Sciatic nerve (tissue), 2 donors: ENCODE results near the gene OSBPL7. TPM values are rescaled to one million over a fixed set of nuclear protein-coding genes. Genes with fewer than 3 reads are reported as not detected.

Experiments used
- ATAC-seq: fragments of 200-7000 bp; cut with Tn5 transposase; one replicate; pipeline ENCODE4 v1.9.1; 2020; ENCODE audit warnings: mild to moderate bottlenecking, moderate library complexity
- DNase-seq: peaks from one replicate; pipeline ENCODE4 v3.0.0-alpha.2; 2020; ENCODE audit warnings: low spot score
- intact Hi-C: fragments of 100-400 bp; cut with DNase I; formaldehyde crosslinking; loops from one replicate; pipeline ENCODE4 v1.14.2; 2022
- total RNA-seq: library from RNA; stranded (reverse); fragmentation: NEBNext Ultra II Directional; extraction: Animal tissue kit (Norgen Biotek cat#: 25700); gene quantifications from one replicate; pipeline ENCODE4 v1.2.1, GENCODE V29; 2021
- donor health status: DM: no; HTN: no; CAD: no.
- donor health status: DM: no; HTN: no; CAD: no.

OSBPL7 gene, protein sequence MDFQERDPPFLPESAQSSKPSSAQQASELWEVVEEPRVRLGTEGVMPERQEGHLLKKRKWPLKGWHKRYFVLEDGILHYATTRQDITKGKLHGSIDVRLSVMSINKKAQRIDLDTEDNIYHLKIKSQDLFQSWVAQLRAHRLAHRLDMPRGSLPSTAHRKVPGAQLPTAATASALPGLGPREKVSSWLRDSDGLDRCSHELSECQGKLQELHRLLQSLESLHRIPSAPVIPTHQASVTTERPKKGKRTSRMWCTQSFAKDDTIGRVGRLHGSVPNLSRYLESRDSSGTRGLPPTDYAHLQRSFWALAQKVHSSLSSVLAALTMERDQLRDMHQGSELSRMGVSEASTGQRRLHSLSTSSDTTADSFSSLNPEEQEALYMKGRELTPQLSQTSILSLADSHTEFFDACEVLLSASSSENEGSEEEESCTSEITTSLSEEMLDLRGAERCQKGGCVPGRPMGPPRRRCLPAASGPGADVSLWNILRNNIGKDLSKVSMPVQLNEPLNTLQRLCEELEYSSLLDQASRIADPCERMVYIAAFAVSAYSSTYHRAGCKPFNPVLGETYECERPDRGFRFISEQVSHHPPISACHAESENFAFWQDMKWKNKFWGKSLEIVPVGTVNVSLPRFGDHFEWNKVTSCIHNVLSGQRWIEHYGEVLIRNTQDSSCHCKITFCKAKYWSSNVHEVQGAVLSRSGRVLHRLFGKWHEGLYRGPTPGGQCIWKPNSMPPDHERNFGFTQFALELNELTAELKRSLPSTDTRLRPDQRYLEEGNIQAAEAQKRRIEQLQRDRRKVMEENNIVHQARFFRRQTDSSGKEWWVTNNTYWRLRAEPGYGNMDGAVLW
- total RNA-seq = 13.5 TPM

GRCh38 chr17:47821424-47822391, at the start of gene OSBPL7:
OSBPL7 (minus strand) TSS chr17:47821794; CDS start chr17:47820278, 1,516 bp downstream.
- ATAC-seq (peak; percentile 89), DNase-seq (peak; percentile 79)
- intact Hi-C loops = no loop called here

DNA sequence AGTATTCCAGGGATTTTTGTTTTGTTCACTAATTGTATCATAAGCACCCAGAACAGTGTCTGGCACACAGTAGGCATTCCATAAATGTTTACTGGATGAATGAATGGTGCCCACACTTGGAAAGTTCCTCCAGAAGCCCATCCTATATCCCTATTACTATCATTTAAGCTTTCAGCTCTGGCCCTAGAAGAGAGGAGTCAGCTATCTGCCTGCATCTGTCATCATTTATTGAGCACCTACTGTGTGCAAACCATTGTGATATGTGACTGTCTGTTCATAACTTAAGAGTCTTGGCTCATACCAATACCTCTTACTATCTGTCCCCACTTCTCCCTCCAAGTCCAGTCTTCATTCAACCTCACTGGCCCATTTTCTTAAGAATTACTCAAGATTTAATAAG, 49.5 kb upstream of the OSBPL7 start:
- DNase-seq = no peak
- ATAC-seq = no peak
- intact Hi-C loops = no loop called here

DNA sequence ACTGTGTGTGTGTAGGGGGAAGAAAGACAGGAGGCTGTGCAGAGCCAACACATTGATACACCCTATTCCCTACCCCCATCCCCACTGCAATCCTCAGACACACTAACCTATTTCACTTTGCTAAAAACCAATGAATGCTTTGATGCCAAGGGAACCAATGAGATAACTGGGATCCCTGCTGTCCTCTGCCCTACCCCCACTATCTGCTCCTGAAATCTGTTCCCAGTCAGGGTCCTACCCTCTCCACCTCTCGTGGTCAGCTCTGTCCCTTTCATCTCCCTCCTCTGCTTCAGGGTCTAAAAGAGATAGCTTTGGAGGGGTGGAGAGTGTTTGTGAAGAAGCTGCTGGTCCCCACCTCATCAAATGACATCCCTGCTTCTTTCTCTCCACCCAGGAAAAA, 48.5 kb upstream of the OSBPL7 start:
- intact Hi-C loops = no loop called here
- DNase-seq (no peak), ATAC-seq (no peak)

DNA sequence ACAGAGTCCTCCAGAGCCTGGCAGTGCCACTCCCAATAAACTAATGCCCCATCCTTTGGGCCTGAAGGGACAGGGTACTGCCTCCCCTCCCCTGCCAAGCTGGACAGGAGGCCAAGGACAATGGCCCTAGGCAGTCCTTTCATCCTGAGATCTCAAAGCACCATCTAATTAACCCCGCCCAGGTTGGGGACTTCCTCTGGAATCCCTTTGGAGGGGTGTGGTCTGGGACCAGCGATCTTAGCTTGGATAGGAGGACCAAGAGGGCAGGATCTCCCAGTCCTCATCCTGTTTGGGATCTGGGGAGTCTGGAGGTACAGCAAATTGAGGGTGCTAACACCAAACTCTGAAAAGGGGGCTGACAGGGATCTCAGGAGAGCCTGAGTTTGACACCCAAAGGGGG, 47.5 kb upstream of the OSBPL7 start:
- intact Hi-C loops = no loop called here
- no peak for ATAC-seq
- no peak for DNase-seq

DNA sequence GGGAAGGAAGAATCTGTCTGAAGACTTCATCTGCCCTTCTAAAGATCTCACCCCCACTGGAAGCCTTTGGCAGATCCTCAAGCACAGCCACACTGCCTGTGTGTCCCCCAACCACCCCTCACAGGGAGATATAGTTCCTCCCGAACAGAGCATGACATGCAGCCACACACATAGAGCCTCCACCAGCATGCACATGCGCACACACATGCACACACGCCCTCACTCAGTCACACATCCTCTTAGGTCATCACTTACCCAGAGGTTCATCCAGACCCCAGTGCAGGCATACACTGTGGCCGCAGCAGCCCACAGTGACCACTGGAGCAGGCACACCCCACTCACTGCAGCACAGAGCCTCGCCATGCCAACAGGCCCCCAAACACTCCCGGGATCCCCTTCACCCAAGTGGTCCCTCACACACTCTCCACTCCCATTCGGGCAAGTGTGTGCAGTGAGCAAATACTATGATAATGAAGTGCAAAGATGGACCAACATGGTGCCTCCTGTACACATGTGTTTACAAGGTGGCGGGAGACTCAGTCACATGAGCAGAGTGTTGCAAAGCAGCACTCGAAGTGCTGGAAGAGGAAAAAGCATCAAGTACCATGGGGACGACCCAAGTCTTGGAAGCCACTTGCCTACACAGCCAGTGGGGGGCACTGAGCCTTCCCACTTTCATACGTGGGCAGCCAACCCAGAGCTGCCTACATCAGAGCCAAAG, 46.4 kb upstream of the OSBPL7 start:
- no peak for ATAC-seq
- no peak for DNase-seq
- intact Hi-C loops = no loop called here

GRCh38 chr17:47866941-47867340, 45.3 kb upstream of the OSBPL7 start:
- ATAC-seq (peak; percentile 54), DNase-seq (no peak)
- intact Hi-C loops = no loop called here

DNA sequence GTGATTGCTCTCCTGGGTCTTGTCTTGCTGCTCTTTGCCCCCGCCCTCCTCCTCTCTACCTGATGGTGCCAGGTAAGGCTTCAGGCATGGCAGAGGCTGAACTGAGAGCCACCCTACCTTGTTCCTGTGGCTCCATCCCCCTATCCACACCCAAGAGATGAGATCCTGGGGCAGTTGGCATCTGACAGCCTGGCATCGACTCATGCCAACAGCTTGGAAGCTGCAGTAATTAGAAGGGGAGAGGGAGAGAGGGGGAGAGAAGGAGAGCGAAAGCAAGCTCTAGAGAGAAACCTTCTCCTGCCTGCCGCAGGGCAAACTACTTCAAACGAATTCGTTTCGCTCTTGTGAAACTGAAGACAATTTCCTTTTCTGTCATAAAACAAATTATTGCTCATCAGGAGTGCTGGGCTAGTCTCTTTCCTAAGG, 43.2 kb upstream of the OSBPL7 start:
- no peak for DNase-seq
- no peak for ATAC-seq
- intact Hi-C loops = no loop called here

- intact Hi-C loops = no loop called here
- ATAC-seq (no peak), DNase-seq (no peak)
Measured at GRCh38 chr17:47862621-47863440, 41.2 kb upstream of the OSBPL7 start.

GRCh38 chr17:47860386-47860785, 38.8 kb upstream of the OSBPL7 start:
- intact Hi-C loops = no loop called here

GRCh38 chr17:47857551-47858455, 36.2 kb upstream of the OSBPL7 start:
- ATAC-seq = no peak

More at GRCh38 chr17:47860386-47860785, 38.8 kb upstream of the OSBPL7 start:
- no peak for ATAC-seq
- no peak for DNase-seq

GRCh38 chr17:47856830-47857229, 35.2 kb upstream of the OSBPL7 start:
- no peak for DNase-seq
- ATAC-seq = no peak
- intact Hi-C loops = no loop called here

More at GRCh38 chr17:47857551-47858455, 36.2 kb upstream of the OSBPL7 start:
- DNase-seq = no peak
- intact Hi-C loops = no loop called here

DNA sequence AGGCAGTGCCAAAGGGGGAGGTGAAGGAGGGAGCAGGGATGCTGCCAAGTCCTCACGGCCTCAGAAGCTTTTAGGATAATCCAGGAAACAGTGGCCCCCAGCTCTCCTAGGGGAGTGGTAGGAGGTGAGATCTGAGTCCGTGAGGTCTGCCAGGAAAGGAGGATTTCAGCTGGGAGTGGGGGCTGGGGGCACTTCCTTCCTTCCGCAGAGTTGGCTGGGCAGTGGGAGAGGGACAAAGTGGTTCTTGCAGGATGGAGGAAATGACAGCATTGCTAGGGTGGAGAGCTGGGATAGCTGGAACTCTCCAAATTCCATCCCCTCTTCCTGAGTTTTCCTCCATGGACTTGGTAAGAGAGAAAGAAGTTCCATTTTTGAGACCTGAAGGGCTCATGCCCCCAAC, 34.1 kb upstream of the OSBPL7 start:
- DNase-seq (no peak), ATAC-seq (no peak)
- intact Hi-C loops = no loop called here

DNA sequence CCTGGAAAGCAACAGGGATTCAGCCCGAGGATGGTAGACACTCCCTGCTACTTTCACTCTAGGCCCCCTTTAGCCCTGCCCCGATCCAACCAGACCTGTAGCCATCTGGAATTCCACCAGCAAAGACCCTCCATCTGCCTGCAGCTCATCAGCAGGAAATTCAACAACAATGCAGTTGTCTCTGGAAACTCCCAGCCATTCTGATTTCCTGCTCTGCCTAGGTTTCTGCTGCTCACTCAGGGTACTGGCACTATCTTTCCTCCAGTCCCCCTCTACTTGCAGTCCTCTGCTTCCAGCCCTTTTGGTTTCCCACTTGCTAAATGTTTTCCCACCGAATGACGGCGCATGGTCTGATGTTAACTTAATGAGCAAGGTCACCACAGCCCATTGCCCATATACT, 32.0 kb upstream of the OSBPL7 start:
- intact Hi-C loops = loop anchor here (5.0 kb wide), 1 partner anchor 879 kb away; no protein-coding TSS in a partner anchor
- ATAC-seq (no peak), DNase-seq (no peak)

- ATAC-seq = no peak
- no peak for DNase-seq
- intact Hi-C loops = loop anchor here (5.0 kb wide), 1 partner anchor 880 kb away; no protein-coding TSS in a partner anchor
Measured at GRCh38 chr17:47852113-47852949, 30.7 kb upstream of the OSBPL7 start.

DNA sequence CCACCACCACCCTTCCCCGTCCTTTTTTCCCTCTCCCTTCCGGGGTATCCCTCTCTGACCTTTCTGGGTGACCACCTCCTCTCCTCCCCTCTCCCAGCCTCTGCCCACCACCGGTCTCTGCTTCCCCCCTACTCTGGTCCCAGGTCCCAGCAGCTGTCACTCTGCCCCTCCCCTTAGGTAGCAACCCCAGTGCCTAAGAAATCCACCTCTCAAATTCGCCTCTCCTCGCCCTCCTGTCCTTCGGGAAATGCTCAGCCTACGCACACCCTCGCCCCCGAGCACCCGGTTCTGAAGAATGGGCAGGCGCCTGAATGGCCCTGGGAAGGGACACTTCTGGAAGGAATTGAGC, 30.1 kb upstream of the OSBPL7 start:
- ATAC-seq (no peak), DNase-seq (no peak)
- intact Hi-C loops = loop anchor here (5.0 kb wide), 1 partner anchor 881 kb away; no protein-coding TSS in a partner anchor
